AG09309 (cell line): ENCODE data around the gene CYP2W1.
A peak's percentile ranks its signal among the peaks of the same experiment; 100 is the strongest.

ENCODE experiments used
- DNase-seq: peaks from one replicate; pipeline ENCODE4 v3.0.0-alpha.2; 2010; ENCODE audit warnings: low read depth
- H3K4me3 ChIP-seq: 2 replicates; pipeline ENCODE4 v1.5.1; 2011; ENCODE audit warnings: mild to moderate bottlenecking, low read depth, low read length, moderate library complexity; ENCODE audit not compliant: control insufficient read depth
- TF ChIP-seq, protein P1 (sequence below): IDR thresholded peaks from 2 replicates; pipeline ENCODE4 v1.5.1; 2011; ENCODE audit warnings: mild to moderate bottlenecking, low read depth, low read length, inconsistent platforms; ENCODE audit not compliant: insufficient read depth, control insufficient read depth; ENCODE audit errors: missing control alignments

CYP2W1 gene

DNA sequence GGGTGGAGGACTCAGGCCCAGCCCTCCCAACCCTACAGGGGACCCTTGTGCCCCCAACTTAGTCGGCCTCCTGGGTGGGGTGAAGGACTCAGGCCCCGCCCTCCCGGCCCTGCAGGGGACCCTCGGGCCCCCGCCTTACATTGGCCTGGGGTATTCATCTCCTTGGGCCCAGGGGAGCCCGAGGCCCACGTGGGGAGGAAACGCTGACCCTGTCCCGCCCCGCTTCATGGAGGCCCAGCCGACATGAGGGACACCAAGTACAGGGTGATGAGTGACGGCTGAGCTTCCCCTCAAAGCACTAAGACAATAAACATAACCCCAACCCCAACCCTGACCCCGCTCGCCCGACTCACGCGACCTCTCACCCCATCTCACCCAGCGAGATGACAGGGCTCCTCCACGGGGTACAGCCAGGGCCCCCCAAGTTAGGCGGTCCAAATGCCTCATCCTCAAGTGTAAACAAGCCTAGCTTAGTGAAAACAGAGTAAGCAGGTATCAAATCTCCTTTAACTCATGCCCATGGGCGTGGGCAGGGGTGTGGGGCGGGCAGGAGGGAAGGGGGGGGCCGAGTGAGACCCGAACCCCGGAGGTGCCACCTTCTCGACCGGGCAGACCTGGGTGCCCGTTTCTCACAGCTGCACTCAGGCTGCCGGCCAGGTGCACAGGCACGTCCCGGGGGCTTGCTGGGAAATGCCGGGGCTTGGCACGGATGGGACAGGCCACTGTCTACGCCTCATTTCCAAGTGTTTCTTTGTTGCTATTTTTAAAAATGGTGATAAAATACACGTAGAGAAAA, 8.2 kb downstream of the CYP2W1 start:
- H3K4me3 ChIP-seq = no peak overlapping the region
- DNase-seq = no peak
- TF ChIP-seq, protein P1, sequence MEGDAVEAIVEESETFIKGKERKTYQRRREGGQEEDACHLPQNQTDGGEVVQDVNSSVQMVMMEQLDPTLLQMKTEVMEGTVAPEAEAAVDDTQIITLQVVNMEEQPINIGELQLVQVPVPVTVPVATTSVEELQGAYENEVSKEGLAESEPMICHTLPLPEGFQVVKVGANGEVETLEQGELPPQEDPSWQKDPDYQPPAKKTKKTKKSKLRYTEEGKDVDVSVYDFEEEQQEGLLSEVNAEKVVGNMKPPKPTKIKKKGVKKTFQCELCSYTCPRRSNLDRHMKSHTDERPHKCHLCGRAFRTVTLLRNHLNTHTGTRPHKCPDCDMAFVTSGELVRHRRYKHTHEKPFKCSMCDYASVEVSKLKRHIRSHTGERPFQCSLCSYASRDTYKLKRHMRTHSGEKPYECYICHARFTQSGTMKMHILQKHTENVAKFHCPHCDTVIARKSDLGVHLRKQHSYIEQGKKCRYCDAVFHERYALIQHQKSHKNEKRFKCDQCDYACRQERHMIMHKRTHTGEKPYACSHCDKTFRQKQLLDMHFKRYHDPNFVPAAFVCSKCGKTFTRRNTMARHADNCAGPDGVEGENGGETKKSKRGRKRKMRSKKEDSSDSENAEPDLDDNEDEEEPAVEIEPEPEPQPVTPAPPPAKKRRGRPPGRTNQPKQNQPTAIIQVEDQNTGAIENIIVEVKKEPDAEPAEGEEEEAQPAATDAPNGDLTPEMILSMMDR = no peak

DNA sequence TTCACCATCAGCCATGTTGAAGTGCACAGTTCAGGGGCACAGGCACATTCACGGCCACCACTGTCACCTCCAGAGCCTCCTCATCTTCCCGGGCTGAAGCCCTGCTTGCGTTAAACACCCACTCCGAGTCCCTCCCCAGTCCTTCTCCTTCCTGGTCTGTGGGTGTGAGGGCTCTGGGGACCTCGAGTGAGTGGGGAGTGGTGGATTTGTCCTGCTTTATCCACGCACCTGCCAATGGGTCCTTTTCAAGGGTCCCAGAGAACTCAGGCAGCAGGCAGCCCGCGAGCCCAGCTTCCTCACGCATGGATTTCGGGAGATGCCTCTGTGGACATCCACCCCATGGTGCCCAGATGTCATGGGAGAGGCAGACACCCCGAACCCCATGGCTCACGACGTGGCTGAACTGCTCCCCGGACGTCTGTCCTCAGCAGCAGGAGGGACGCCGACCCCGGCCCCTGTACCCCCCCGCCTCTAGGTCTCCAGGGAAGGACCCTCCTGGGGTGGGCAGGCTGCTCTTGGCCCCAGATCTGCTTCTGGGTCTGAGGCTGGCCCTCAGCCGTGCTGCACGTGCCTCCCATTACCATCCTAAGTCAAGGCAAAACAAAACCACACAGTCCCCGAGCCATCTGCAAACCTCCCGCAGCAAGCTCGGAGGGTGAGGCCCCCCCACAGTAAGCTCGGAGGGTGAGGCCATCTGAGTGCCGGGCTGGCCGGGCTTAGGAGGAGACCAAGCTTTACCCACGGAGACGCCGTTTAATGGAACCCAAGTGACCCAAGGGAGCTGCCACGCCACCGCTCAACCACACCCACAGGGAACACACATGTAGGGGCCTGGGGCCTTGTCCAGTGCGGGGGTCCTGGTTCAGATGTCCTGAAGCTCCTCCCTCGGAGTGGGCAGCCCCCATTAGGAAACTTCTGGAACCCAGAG, 9.0 kb downstream of the CYP2W1 start:
- DNase-seq = no peak
- H3K4me3 ChIP-seq = no peak overlapping the region
- TF ChIP-seq, protein P1 = no peak

DNA sequence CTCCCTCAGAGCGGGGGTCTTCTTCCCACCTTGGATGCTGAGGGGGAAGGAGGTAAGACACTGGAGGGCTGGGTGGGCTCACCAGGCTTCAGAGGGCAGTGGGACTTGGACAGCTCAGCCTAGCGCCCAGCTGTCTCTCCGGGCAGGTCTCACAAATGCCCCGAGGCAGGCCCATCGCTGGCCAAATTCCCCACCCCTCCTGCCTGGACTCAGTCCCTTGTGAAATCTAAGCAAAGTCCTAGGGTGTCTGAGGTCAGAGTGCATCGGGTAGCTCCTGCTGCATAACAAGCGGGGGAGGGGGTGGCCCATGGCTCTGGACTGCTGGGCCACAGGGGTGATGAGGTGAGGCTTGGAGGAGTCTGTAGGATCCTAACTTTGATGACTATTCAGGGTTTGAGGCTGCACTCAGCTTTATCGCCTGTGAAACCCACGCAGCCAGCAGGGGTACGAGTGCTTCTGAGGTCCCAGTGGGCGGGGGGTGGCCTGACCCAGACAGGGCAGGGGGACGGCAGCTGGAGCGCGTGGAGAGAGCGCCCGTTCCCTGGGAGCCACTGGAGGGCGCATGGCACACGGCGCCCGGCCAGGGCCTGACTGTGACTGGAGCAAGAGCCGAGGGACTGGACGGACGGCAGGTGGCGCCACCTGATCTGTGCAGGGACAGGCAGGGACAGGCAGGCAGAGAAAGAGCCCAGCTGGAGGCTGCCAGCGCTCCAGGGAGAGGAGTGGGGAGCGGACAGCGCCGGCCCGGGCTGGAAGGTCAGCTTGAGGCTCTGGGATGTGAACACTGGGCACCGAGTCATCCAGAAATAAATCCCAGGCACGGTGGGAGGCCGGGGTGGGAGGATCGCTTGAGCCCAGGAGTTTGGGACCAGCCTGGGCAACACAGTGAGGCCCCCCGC, 10.0 kb downstream of the CYP2W1 start:
- peak; percentile 82 for DNase-seq
- TF ChIP-seq, protein P1 = peak; percentile 100
- no peak overlapping the region for H3K4me3 ChIP-seq

DNA sequence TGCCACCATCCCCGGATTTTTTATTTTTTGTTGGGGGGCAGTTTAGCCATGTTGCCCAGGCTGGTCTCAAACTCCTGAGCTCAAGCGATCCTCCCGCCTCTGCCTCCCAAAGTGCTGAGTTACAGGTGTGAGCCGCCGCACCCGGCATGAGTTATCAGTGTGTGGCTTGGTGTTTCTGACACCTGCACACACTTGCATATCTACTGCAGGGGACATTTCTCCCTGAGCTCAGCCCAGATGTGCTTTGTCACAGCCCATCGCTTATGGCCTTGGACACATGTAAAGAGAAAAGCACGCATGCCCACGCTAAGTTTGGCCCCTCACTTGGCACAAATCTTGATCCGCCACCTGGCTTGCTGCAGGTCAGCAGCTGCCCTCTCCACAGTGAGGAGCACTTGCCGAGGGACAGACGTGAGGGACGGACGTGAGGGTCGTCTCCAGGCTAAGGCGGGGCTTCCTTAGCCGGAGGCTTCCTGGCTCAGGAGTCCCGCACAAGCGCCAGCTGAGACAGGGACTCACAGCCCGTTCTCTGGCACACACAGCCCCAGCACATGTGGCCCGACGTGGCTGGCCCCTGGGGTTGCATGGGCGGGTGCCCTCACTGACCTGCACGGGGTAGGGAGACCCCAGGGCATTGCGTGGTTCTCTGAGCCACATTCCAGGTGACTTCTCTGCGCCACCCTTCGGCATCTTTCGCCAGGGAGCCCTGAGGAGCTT, 11.8 kb downstream of the CYP2W1 start:
- no peak overlapping the region for H3K4me3 ChIP-seq
- TF ChIP-seq, protein P1 = no peak
- no peak for DNase-seq

DNA sequence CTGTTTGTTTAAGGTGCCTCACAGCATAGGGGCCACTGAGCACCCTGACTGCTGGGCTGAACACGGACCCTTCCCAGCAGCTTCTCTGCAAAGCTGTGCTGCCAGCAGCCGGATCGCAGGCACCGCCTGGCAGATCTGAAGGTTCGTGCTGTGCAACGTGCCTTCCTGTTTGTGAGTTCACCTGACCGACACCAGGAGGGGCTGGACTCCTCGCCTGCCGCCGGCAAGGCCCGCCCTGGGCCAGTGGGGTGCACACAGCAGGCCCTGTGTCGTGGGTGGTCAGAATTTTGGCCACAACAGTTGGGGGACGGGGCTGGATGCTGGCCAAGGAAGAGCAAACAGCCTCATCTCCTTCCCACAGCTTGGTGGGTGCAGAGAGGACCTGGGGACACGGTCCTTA, 12.6 kb downstream of the CYP2W1 start:
- no peak overlapping the region for H3K4me3 ChIP-seq
- TF ChIP-seq, protein P1 = no peak
- no peak for DNase-seq
